Measurements from ENCODE around the gene PRKG1.

PRKG1 gene

GRCh38 chr10:51709324-51709972 lies 635.2 kb downstream of the PRKG1 start:
- TF ChIP-seq TEAD4 (IDR thresholded peaks at IDR 0.05) (no peak), TCF12 (IDR thresholded peaks at IDR 0.05; ENCODE audit: low read depth) (no peak), CEBPB (IDR thresholded peaks at IDR 0.05) (no peak), NFIC (IDR thresholded peaks at IDR 0.05) (no peak), MAX (IDR thresholded peaks at IDR 0.05) (no peak), USF1 (IDR thresholded peaks at IDR 0.05) (no peak), CREB1 (IDR thresholded peaks at IDR 0.05; ENCODE audit: low read depth) (no peak), EP300 (IDR thresholded peaks at IDR 0.05; ENCODE audit: borderline replicate concordance) (no peak), YY1 (IDR thresholded peaks at IDR 0.05; ENCODE audit: low read depth) (no peak), TAF1 (IDR thresholded peaks at IDR 0.05; ENCODE audit: low read depth) (no peak), ZBTB7A (IDR thresholded peaks at IDR 0.05; ENCODE audit: low read depth) (no peak), EGR1 (IDR thresholded peaks at IDR 0.05) (no peak), RAD21 (IDR thresholded peaks at IDR 0.05; ENCODE audit: low read depth) (no peak), FOXM1 (IDR thresholded peaks at IDR 0.05; ENCODE audit: borderline replicate concordance, low read depth) (no peak)
- TF ChIP-seq, protein P1, sequence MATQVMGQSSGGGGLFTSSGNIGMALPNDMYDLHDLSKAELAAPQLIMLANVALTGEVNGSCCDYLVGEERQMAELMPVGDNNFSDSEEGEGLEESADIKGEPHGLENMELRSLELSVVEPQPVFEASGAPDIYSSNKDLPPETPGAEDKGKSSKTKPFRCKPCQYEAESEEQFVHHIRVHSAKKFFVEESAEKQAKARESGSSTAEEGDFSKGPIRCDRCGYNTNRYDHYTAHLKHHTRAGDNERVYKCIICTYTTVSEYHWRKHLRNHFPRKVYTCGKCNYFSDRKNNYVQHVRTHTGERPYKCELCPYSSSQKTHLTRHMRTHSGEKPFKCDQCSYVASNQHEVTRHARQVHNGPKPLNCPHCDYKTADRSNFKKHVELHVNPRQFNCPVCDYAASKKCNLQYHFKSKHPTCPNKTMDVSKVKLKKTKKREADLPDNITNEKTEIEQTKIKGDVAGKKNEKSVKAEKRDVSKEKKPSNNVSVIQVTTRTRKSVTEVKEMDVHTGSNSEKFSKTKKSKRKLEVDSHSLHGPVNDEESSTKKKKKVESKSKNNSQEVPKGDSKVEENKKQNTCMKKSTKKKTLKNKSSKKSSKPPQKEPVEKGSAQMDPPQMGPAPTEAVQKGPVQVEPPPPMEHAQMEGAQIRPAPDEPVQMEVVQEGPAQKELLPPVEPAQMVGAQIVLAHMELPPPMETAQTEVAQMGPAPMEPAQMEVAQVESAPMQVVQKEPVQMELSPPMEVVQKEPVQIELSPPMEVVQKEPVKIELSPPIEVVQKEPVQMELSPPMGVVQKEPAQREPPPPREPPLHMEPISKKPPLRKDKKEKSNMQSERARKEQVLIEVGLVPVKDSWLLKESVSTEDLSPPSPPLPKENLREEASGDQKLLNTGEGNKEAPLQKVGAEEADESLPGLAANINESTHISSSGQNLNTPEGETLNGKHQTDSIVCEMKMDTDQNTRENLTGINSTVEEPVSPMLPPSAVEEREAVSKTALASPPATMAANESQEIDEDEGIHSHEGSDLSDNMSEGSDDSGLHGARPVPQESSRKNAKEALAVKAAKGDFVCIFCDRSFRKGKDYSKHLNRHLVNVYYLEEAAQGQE (IDR thresholded peaks at IDR 0.05; ENCODE audit: low read depth), result no peak

DNA sequence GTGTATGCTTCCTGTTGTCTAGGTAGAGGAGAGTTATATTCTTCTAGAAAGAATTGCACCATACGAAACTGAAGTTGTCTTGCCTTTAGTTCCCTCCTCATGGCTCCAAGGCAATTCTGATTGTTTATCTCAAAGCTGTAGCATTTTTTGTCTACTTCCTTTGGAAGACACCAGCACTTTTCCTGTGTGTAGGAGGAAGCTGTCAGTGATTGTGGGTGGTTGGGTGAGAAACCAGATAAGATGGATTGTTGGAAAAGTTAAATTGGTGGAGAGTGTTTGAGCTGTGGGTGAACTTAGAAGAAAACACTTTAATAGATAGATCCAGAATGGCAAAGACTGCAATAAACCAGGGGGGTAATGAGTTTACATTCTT lies 637.2 kb downstream of the PRKG1 start:
- TF ChIP-seq TCF12 (IDR thresholded peaks at IDR 0.05; ENCODE audit: low read depth), result no peak
- TF ChIP-seq RAD21 (IDR thresholded peaks at IDR 0.05; ENCODE audit: low read depth), result no peak
- TF ChIP-seq TAF1 (IDR thresholded peaks at IDR 0.05; ENCODE audit: low read depth), result no peak
- TF ChIP-seq USF1 (IDR thresholded peaks at IDR 0.05), result no peak
- TF ChIP-seq, protein P1 (IDR thresholded peaks at IDR 0.05; ENCODE audit: low read depth), result no peak
- no peak for TF ChIP-seq FOXM1 (IDR thresholded peaks at IDR 0.05; ENCODE audit: borderline replicate concordance, low read depth)
- no peak for TF ChIP-seq EGR1 (IDR thresholded peaks at IDR 0.05)
- no peak for TF ChIP-seq NFIC (IDR thresholded peaks at IDR 0.05)
- TF ChIP-seq TEAD4 (IDR thresholded peaks at IDR 0.05), result no peak
- TF ChIP-seq MAX (IDR thresholded peaks at IDR 0.05), result no peak
- no peak for TF ChIP-seq CEBPB (IDR thresholded peaks at IDR 0.05)
- TF ChIP-seq YY1 (IDR thresholded peaks at IDR 0.05; ENCODE audit: low read depth), result no peak
- TF ChIP-seq CREB1 (IDR thresholded peaks at IDR 0.05; ENCODE audit: low read depth), result no peak
- TF ChIP-seq ZBTB7A (IDR thresholded peaks at IDR 0.05; ENCODE audit: low read depth), result no peak
- TF ChIP-seq EP300 (IDR thresholded peaks at IDR 0.05; ENCODE audit: borderline replicate concordance), result no peak

DNA sequence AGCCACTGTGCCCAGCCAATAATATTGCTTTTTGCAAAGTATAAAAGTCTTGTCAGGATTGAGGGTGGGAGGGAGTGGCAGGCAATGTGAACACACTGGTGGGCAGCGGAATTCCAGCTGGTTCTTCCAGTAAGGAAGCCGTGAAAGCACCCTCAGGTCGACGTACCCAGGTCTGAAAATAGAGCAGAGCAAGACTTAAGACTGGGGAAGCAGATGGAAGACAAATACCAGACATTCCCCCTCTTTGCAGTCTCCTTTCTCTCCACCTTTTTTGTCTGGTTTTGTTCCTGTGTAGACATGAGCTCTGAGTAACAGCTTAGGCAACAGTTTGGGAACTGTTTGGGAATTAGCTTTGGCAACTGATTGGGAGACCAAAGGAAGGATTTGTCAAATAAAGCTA lies 642.7 kb downstream of the PRKG1 start:
- no peak for TF ChIP-seq FOXM1 (IDR thresholded peaks at IDR 0.05; ENCODE audit: borderline replicate concordance, low read depth)
- TF ChIP-seq EP300 (IDR thresholded peaks at IDR 0.05; ENCODE audit: borderline replicate concordance), result no peak
- TF ChIP-seq ZBTB7A (IDR thresholded peaks at IDR 0.05; ENCODE audit: low read depth), result no peak
- no peak for TF ChIP-seq TAF1 (IDR thresholded peaks at IDR 0.05; ENCODE audit: low read depth)
- TF ChIP-seq MAX (IDR thresholded peaks at IDR 0.05), result no peak
- no peak for TF ChIP-seq EGR1 (IDR thresholded peaks at IDR 0.05)
- TF ChIP-seq CREB1 (IDR thresholded peaks at IDR 0.05; ENCODE audit: low read depth), result no peak
- TF ChIP-seq TEAD4 (IDR thresholded peaks at IDR 0.05), result no peak
- no peak for TF ChIP-seq CEBPB (IDR thresholded peaks at IDR 0.05)
- no peak for TF ChIP-seq TCF12 (IDR thresholded peaks at IDR 0.05; ENCODE audit: low read depth)
- no peak for TF ChIP-seq RAD21 (IDR thresholded peaks at IDR 0.05; ENCODE audit: low read depth)
- no peak for TF ChIP-seq YY1 (IDR thresholded peaks at IDR 0.05; ENCODE audit: low read depth)
- TF ChIP-seq, protein P1 (IDR thresholded peaks at IDR 0.05; ENCODE audit: low read depth), result no peak

Measured in Ishikawa (cell line).